Measurements from ENCODE around the gene SCRT2.

DNA sequence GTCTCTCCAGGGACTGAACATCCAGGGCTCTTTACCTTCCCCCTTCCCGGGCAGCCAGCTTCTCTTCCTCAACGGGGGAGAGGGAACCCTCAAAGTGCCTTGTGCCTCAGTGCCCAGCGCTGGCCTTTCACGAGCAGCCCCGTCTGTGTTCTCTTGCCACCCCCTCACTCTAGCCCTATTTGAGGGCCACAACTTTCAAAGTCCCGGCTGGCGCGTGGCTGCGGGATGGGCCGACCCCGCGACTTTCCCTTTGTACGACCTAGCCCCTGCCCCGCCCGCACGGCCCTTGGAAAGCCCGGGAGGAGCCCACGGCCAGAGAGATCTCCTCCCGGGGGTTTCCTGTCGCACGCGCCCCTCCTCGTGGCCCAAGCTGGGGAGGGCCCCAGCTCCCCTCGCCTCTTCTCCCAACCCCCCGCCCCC, 559 bp downstream of the SCRT2 start:
- TF ChIP-seq, protein P1, sequence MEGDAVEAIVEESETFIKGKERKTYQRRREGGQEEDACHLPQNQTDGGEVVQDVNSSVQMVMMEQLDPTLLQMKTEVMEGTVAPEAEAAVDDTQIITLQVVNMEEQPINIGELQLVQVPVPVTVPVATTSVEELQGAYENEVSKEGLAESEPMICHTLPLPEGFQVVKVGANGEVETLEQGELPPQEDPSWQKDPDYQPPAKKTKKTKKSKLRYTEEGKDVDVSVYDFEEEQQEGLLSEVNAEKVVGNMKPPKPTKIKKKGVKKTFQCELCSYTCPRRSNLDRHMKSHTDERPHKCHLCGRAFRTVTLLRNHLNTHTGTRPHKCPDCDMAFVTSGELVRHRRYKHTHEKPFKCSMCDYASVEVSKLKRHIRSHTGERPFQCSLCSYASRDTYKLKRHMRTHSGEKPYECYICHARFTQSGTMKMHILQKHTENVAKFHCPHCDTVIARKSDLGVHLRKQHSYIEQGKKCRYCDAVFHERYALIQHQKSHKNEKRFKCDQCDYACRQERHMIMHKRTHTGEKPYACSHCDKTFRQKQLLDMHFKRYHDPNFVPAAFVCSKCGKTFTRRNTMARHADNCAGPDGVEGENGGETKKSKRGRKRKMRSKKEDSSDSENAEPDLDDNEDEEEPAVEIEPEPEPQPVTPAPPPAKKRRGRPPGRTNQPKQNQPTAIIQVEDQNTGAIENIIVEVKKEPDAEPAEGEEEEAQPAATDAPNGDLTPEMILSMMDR (IDR thresholded peaks at IDR 0.05 in 2 of 3, conservative IDR thresholded peaks at IDR 0.05 in 1 of 3; ENCODE audit: borderline replicate concordance in 1 of 3, insufficient read depth in 1 of 3, low read depth in 2 of 3, low read length in 2 of 3) = no peak
- TF ChIP-seq SP1 (IDR thresholded peaks at IDR 0.05; ENCODE audit: low read depth) = no peak
- TF ChIP-seq, protein P2, sequence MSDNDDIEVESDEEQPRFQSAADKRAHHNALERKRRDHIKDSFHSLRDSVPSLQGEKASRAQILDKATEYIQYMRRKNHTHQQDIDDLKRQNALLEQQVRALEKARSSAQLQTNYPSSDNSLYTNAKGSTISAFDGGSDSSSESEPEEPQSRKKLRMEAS (IDR thresholded peaks at IDR 0.05) = no peak
- TF ChIP-seq ZFX (IDR thresholded peaks at IDR 0.05) = no peak
- TF ChIP-seq RAD21 (IDR thresholded peaks at IDR 0.05; ENCODE audit: low read depth) = no peak

Data from HCT116 (cell line).